GM19468 (cell line): Measurements from ENCODE around the gene PAX2.

Source experiments
- ATAC-seq: cut with Tn5 transposase; IDR thresholded peaks from one replicate; pipeline ENCODE4 v1.9.1; 2021; ENCODE audit warnings: mild to moderate bottlenecking, moderate library complexity, moderate number of reproducible peaks; ENCODE audit not compliant: unreplicated experiment; ENCODE audit errors: extremely low read depth

PAX2 gene

GRCh38 chr10:100868382-100868781, 123.0 kb downstream of the PAX2 start:
- no peak for ATAC-seq

GRCh38 chr10:100869399-100869798, 124.0 kb downstream of the PAX2 start:
- ATAC-seq: no peak

DNA sequence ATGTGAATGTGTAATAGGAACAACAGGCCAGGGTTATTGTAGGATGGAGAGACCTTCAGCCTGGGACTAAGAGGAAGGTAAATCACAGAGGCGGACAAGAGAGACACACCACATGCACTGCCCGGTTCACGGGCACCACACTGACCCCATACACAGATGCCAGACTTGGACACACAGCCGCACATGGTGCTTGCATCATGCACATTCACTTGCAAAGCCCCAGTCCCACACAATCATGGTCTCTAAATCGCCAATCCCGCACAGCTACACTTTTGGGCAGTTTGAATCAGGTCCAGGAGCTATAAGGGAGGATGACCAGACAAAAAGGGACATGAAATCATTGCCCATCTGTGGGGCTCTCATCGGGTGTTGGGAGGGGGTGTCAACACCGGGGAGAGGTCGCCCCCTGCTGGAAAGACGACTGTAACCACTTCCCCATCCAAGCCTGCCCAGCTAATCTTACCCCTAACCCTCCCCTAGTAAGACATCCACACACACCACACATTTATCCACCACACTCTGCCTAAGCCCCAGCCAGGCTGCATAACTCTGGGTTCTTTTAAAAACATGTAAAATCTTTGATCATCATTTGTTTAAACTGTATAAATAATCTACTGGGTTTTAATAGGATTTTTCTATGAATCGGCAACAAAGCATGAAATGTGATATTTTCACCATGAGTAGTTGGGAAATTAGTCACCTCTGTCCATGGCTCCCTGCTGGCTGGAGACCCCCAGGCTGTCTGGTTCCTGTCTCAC, 126.8 kb downstream of the PAX2 start:
- ATAC-seq: no peak

GRCh38 chr10:100873146-100873826, 127.9 kb downstream of the PAX2 start:
- no peak for ATAC-seq

DNA sequence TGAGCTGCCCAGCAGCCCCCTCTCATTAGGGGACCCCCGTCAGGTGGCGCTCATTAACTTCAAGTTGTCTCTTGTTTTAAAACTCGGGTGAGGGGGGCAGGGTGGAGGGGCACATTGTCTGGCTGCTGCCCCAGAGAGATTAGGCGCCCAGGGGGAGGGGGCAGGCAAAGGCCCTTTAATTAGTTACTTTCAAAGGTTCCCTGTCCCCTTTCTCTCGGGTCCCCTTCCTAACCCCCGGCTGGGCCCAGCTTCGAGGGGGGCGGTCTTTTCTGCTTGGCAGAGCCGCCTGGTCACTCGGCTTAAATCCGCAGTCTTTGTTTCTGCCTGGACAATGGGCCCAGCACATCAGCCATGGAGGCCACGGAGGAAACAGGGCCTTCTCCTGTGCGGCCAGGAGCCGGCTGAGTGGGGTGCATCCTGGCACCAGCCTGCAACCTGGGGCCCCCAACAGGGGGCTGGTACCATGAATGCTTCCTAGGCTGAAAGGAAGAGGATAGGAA, 128.5 kb downstream of the PAX2 start:
- no peak for ATAC-seq

DNA sequence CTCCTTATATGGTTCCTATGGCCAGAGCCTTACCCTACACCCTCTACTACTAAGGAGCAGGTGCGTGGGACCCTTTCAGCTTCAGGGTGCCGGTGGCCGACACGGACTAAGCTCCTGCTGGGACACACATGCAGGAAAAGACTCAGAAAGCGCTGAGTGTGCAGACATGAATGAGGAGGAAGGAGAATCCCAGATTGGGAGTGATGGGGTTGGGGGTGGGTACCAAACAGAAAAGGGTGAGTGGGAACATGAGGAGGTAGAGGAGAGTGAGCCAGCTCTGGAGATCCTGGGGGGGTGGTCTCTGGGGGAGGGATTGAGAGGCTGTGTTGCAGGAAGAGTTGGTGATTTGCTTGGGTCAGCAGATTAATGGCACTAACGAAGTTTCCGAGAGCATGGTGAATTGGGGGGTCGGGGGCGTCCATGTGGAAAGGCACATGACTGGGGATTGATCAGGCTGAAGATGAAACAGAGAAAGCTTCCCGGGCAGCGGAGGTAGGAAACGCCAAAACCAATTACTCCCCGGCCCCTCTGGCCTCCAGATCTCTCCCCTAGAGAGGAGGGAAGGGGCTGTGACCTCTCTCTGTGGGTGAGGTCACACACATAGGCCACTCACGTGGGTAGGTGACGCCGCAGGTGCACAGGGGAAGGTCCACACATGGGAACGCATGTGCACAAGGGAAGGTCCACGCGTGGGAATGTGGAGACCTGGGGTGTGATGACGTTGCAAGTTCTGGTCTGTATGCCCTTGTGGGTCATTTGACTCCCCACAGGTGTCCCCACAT, 129.5 kb downstream of the PAX2 start:
- no peak for ATAC-seq

- no peak for ATAC-seq
Observed at GRCh38 chr10:100875484-100876166, 130.2 kb downstream of the PAX2 start.

DNA sequence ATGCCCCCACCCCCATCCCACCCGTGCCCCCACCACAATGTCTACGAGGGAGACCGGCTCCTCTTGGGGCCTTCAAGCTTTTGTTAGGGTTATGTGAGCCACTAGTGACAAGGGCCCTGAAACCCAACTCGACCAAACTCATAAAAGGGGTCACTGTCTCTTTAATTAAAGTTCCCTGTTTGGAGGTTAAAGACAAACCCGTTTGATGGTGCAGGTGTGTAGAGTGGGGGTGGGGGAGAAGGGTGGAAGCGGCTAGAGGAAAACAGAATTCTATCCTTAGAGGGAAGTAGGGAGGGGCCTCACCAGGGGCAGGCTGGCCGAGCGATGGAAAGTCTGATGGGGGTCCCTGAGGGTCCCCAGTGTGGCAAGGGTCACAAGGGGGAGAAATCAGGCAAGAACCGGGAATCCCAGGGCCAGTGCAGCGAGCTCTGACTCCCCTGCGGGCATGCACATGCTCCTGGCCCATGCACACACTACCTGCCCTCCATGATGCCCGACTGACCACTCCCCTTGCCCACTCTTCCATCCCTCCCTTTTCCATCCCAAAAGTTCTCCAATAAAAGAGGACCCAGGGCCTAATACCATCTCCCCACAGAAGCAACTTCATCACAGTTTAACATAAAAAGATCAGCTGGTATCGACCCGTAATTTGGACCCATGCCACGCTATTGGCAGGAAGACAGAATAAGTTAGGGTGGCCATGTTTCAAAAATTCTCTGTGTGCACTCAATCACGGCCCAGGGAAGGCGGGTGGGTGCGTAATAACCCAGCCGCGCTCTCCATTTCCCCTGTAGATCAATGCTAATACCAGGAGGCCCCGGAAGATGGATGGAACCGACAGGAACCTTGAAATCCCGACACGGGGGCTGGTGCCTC, 131.4 kb downstream of the PAX2 start:
- ATAC-seq: no peak

- no peak for ATAC-seq
Observed at GRCh38 chr10:100877461-100877850, 132.1 kb downstream of the PAX2 start.

DNA sequence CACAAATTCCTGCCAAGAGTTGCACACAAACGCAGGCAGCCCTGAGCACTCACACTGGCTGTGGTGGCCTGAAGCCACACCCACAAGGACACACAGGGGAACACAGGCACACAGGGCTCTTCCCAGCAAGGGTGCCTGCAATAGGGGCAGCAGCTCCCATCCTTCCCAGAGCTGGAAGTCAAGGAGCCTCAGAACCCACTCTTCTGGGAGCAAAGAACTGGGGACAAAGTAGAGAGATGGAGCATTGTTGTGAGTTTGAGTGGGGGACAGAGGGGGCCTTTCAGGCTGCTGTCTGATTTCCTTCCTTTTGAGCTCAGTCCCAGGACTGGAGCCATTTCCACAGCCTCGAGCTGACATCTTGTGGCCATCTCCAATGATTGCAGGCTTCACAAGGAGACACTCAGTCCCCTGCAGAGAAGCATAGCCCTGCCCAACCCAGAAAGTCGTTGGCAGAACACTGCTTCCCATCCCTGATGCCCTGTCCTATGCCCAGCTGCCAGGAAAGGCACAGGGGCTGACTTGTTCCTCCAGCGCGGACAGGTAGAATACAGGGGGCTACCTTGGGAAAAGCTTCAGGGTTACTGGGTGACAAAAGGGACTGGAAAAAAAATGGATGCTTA, 133.0 kb downstream of the PAX2 start:
- ATAC-seq: no peak
